Femur (tissue), 1 donor: ENCODE results near the gene MTSS2.
A peak's percentile ranks its signal among the peaks of the same experiment; 100 is the strongest.

Source experiments
- DNase-seq: peaks from one replicate; pipeline ENCODE4 v3.0.0-alpha.2; 2017

MTSS2 gene

GRCh38 chr16:70685938-70686375, at the start of gene MTSS2:
MTSS2 (minus strand) TSS chr16:70686053; CDS start chr16:70685791, 262 bp downstream.
- peak; percentile 94 for DNase-seq

GRCh38 chr16:70735141-70735979, 49.5 kb upstream of the MTSS2 start:
- DNase-seq, result peak; percentile 88

DNA sequence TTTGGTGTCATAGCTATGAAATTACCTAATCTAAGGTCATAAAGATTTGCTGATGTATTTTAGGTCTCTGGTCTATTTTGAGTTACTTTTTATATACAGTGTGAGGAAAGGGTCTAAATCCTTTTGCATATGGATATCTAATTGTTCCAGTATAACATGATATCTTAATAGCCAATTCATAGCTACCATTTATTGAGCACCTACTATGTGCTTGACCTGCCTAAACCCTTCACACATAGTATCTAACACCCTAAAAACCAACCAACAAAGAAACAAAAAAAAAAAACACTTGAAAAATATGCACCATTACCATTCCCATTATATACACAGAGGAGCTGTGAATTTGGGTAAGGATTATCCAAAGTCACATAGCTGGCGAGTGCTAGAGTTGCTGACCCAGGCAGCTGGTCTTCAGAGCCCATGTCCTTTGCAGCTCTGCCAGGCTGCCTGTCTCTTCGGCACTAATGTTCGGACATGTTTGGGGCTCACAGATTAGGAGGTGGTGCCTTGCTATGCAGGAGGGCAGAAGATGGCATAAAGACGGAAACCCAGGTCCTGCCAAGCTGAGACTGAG, 48.8 kb upstream of the MTSS2 start:
- no peak for DNase-seq

- DNase-seq, result no peak
Measured at GRCh38 chr16:70730944-70731343, 45.1 kb upstream of the MTSS2 start.

GRCh38 chr16:70730031-70730430, 44.2 kb upstream of the MTSS2 start:
- peak; percentile 62 for DNase-seq

GRCh38 chr16:70729292-70729691, 43.4 kb upstream of the MTSS2 start:
- no peak for DNase-seq

DNA sequence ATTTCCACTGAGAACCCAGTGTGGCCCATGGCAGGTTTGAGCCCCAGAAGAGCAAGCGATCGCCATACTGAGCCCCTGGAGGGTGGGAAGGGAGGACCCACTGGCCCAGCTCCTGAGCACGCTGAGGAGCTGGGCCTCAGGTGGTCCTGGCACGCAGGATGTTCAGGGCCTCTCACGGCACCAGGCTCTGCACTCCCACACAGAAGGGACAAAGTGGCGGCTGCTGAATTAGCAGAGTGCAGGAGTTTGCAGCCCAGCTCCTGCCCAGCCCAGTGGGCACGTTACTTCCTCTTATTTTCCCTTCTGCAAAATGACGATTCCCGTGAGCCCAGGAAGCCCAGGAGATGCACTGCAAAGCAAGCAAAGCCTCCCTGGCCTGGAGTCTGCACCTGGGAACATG, 42.3 kb upstream of the MTSS2 start:
- DNase-seq, result no peak

- DNase-seq, result peak; percentile 86
Measured at GRCh38 chr16:70726892-70727361, 41.1 kb upstream of the MTSS2 start.

GRCh38 chr16:70725912-70726828, 40.3 kb upstream of the MTSS2 start:
- peak; percentile 88 for DNase-seq

DNA sequence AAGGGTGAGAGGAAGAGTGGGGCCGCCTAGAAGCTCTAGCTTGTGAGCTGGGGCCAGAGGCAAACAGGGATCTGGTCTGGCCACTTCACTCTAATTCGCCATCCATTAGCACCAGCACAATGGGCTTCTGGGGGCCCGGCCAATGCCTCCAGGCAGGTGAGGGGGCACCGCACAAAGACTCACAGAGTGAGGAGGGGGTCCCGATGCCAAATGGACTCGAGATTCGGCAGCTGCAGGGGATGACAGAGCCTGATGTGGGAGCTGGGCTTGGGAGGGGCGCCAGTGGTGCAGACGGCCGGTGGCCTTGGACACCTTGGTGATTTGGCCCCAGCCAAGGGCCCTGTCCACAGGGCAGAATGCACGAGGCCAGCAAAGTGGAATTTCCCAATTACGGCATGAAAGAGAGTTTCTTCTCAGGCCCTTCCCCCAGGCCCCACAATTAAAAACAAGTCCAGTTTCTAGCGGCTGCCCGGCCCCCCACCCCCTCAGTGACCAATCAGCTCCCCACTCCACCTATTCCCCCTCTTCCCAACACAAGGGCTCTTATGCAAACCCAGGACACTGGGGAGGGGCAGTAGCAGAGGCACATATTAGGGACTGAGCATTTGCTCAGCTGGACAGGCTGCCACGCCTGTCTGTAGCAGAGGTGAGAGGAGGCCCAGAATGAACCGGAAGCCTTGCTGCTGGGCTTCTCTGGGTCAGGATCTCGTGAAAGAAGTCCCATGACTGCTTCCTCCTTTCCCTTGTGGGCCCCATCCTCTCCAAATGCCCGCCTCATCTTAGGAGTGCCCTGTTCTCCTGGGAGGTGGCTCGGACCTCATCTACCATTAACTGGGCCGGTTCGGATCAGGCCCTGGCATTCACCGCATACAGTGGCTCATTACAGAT, 39.4 kb upstream of the MTSS2 start:
- DNase-seq, result peak; percentile 67

GRCh38 chr16:70724146-70725023, 38.5 kb upstream of the MTSS2 start:
- no peak for DNase-seq

DNA sequence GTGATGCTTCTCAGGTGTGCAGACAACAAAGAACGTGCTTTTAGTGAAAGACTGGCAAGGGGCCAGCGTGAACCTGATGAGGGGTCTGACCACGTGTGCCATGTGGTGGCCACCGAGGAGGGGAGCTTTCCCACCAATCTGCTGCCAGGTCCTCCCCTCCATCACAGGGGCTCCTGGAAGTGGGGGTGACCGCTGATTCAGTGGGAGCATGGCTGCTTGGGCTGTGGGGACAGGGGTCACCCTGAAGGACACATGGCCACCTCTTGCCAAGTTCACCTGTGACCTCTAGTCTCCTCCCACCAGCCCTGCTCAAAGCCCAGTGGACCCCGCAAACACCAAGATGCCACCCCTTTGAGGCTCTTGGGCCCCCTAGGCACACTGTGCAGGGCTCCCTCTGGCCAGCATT, 37.9 kb upstream of the MTSS2 start:
- no peak for DNase-seq

GRCh38 chr16:70721202-70721963, 35.5 kb upstream of the MTSS2 start:
- DNase-seq, result no peak

DNA sequence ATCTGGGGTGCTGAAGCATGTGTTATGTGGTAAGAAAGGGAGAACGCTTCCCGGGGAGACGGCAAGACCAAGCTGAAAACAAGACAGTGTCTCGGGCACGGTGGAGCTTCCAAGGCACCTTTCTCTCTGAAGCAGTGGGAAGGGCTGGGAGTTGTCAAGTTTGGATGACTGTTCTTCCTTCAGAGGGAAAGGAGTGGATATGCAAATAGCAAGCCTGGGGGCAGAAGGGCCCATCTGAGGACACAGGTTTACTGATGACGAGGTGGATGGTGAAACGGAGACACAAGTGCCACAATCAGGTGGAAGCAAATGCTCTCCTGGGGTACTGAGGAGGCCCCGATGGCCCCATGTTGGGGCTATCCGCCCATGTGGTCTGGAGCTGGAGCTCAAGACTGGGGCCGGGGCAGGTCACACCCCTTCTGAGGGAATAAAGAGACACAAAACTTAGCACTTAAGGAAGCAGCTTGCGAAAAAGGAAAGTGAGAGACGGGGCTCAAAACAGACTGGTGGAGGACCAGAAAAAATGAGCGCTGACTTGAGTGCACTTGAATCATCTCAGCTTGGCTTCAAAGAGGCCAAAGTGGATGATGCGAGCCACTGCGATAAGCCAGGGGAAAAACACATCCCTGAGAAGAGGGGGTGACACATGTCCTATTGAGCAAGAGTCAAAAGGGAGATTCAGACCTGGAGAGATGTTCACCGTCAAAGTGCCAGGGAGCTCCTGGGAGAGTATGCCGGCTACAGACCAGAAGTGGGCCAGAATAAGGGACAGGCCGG, 34.8 kb upstream of the MTSS2 start:
- DNase-seq, result no peak

DNA sequence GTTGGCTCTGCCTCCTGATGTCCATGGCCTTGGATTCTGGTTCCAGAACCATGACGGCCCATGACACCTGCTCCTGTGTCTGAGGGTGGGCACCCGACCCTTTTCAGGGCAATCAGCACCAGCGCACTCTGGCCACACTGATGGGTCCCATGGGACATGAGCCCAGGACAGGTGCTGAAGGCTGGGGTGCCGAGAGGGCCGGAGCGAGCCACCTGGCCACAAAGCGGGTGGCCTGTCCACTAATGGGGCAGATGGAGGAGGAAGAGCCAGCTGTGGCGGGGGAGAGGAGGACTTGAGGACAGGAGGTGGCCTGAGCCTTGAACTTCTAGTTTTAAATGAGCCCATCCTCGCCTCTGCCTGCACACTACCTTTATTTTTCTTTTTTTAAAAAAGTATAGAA, 31.2 kb upstream of the MTSS2 start:
- DNase-seq, result no peak

DNA sequence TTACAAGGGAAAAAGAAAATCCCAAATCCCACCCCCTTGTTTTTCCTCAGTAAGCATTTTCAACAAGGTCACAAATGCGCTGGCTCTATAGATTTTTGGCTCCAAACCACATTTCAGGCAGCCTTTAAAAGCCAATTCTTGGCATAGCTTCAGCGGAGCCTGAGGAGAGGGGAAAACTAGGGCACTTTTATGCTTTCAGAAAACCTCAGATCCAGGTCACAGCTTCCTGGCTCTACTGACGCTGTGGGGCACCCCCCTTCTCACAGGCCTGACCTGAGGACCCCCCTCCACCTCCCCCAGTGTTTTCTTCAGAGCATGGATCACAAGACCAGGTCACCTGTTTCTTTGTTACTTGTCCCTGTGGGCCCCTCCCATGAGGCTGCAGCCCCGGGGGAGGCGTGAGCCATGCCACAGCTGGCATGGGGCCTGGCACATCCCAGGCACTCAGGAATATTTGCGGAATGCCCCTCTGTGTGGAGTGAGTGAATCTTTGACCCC, 30.1 kb upstream of the MTSS2 start:
- peak; percentile 80 for DNase-seq

DNA sequence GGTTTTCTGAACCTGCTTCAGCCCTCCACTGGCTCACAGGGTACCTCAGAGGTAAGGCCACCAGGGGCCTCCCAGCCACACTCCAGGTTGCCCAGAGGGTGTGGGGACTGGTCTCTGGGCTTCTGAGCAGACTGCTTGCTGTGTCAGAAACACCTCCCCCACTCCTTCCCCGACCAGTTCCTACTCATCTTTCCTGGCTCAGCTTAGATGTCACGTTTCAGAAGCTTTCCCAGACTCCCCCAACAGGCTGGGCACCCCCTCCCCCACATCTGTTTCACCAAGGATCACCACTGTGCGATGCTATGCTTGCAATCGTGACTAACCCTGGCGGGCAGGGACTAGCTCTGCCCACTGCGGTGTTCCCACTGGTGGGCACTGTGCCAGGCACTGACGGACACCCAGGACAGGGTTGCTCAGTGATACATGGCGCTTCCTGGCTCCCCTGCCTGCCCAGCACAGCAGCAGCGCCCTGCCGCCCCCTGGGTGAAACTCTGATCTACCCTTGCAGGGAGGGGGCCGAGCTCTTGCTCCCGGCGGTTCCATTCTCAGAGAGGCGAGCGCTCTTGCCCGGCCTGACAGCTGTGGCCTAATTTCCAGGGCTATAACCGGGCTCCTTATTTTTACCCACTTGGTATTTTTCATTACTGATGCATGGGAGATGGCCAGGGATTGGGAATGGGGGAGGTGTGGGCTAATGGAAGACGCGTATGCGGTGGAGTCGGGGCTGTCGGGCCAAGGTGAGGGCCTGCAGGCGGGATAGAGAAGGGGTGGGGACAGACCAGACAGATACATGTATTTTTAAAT, 29.4 kb upstream of the MTSS2 start:
- peak; percentile 90 for DNase-seq

DNA sequence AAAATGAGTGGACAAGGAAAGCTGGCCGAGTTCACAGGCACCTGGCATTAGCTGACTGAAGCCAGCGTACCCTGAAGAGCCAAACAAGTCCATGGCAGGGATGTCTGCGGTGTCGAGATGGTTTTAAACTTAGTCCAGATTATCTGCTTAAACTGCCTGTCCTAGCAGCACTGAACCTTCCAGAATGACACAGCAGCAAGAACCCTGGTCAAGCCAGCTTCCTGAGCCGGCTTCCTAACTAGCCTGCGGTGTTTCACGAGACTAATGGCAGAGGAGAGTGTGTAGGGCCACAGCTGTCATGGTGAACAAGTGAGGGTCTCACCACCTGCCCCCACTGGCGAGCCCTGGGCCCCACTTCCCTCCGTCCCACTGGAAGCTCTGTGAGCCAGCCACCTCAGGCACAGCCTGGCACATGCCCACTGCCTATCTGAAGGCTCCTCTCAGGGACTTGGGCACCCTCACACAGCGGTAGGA, 28.8 kb upstream of the MTSS2 start:
- DNase-seq, result no peak
